H9 (cell line): ENCODE results near the gene PDZD2. TPM values are rescaled to one million over a fixed set of nuclear protein-coding genes. Genes with fewer than 3 reads are reported as not detected.

Source experiments
- DNase-seq: peaks from one replicate; pipeline ENCODE4 v3.0.0-alpha.2; 2017
- H2AFZ ChIP-seq: one replicate; pipeline ENCODE4 v1.6.1; 2013; ENCODE audit warnings: mild to moderate bottlenecking, low read length, control low read depth, moderate library complexity
- H2AK5ac ChIP-seq: 2 replicates; pipeline ENCODE4 v1.6.1; 2013; ENCODE audit warnings: low read length, control low read depth, mixed read lengths; ENCODE audit not compliant: insufficient read length
- H2BK120ac ChIP-seq: one replicate; pipeline ENCODE4 v1.6.1; 2013; ENCODE audit warnings: low read depth, mild to moderate bottlenecking, low read length, control low read depth, inconsistent platforms; ENCODE audit not compliant: poor library complexity, severe bottlenecking
- H2BK12ac ChIP-seq: 2 replicates; pipeline ENCODE4 v1.6.1; 2013; ENCODE audit warnings: low read length, control low read depth, mixed read lengths, low read depth; ENCODE audit not compliant: insufficient read length
- H2BK15ac ChIP-seq: 2 replicates; pipeline ENCODE4 v1.6.1; 2013; ENCODE audit warnings: low read depth, low read length, control low read depth
- H2BK20ac ChIP-seq: one replicate; pipeline ENCODE4 v1.6.1; 2013; ENCODE audit warnings: low read depth, mild to moderate bottlenecking, low read length, control low read depth, inconsistent platforms; ENCODE audit not compliant: poor library complexity, severe bottlenecking
- H2BK5ac ChIP-seq: 2 replicates; pipeline ENCODE4 v1.6.1; 2013; ENCODE audit warnings: low read length, control low read depth, mixed read lengths; ENCODE audit not compliant: insufficient read length
- H3K14ac ChIP-seq: 2 replicates; pipeline ENCODE4 v1.6.1; 2013; ENCODE audit warnings: low read length, control low read depth; ENCODE audit not compliant: insufficient read depth
- H3K18ac ChIP-seq: 2 replicates; pipeline ENCODE4 v1.6.1; 2013; ENCODE audit warnings: low read depth, mild to moderate bottlenecking, mixed read lengths, low read length, control low read depth; ENCODE audit not compliant: insufficient read length
- H3K23ac ChIP-seq: 2 replicates; pipeline ENCODE4 v1.6.1; 2013; ENCODE audit warnings: low read length, control low read depth, mixed read lengths, low read depth; ENCODE audit not compliant: insufficient read length
- H3K23me2 ChIP-seq: 2 replicates; pipeline ENCODE4 v1.6.1; 2013; ENCODE audit warnings: low read depth, mild to moderate bottlenecking, mixed read lengths, low read length, control low read depth; ENCODE audit not compliant: insufficient read length, poor library complexity, severe bottlenecking
- H3K27ac ChIP-seq: 2 replicates; pipeline ENCODE4 v1.5.1; 2013; ENCODE audit warnings: low read length, control low read depth, mixed read lengths, low read depth; ENCODE audit not compliant: insufficient read length
- H3K27me3 ChIP-seq: 2 replicates; pipeline ENCODE4 v1.6.1; 2013; ENCODE audit warnings: low read length, control low read depth, inconsistent platforms; ENCODE audit not compliant: insufficient read depth
- H3K4ac ChIP-seq: 2 replicates; pipeline ENCODE4 v1.6.1; 2013; ENCODE audit warnings: low read depth, mild to moderate bottlenecking, control low read depth, inconsistent platforms, low read length, moderate library complexity
- H3K4me1 ChIP-seq: 2 replicates; pipeline ENCODE4 v1.6.1; 2013; ENCODE audit warnings: low read length, control low read depth, inconsistent platforms; ENCODE audit not compliant: insufficient read depth
- H3K4me2 ChIP-seq: 2 replicates; pipeline ENCODE4 v1.6.1; 2013; ENCODE audit warnings: low read length, control low read depth, mixed read lengths; ENCODE audit not compliant: insufficient read length, insufficient read depth
- H3K56ac ChIP-seq: 2 replicates; pipeline ENCODE4 v1.6.1; 2013; ENCODE audit warnings: low read depth, mild to moderate bottlenecking, mixed read lengths, low read length, control low read depth; ENCODE audit not compliant: insufficient read length
- H3K79me1 ChIP-seq: 2 replicates; pipeline ENCODE4 v1.6.1; 2013; ENCODE audit warnings: low read depth, mild to moderate bottlenecking, moderate library complexity, low read length, control low read depth, inconsistent platforms; ENCODE audit not compliant: insufficient read depth, poor library complexity, severe bottlenecking
- H3K79me2 ChIP-seq: 2 replicates; pipeline ENCODE4 v1.6.1; 2013; ENCODE audit warnings: low read length, control low read depth, inconsistent platforms; ENCODE audit not compliant: insufficient read depth
- H3K9ac ChIP-seq: 2 replicates; pipeline ENCODE4 v1.6.1; 2013; ENCODE audit warnings: low read length, control low read depth, mixed read lengths; ENCODE audit not compliant: insufficient read length; ENCODE audit errors: extremely low read depth
- H3K9me3 ChIP-seq: one replicate; pipeline ENCODE4 v1.6.1; 2013; ENCODE audit warnings: low read depth, low read length, inconsistent platforms; ENCODE audit not compliant: control insufficient read depth
- H3T11ph ChIP-seq: one replicate; pipeline ENCODE4 v1.6.1; 2013; ENCODE audit warnings: mild to moderate bottlenecking, low read length, control low read depth, inconsistent platforms
- H4K20me1 ChIP-seq: one replicate; pipeline ENCODE4 v1.6.1; 2013; ENCODE audit not compliant: control insufficient read depth, insufficient read length, insufficient read depth
- H4K5ac ChIP-seq: 2 replicates; pipeline ENCODE4 v1.6.1; 2013; ENCODE audit warnings: low read depth, mild to moderate bottlenecking, mixed read lengths, low read length, control low read depth; ENCODE audit not compliant: insufficient read length
- H4K8ac ChIP-seq: replicated peaks from 2 replicates; pipeline ENCODE4 v1.6.1; 2013; ENCODE audit warnings: low read length, control low read depth, mixed read lengths, low read depth; ENCODE audit not compliant: insufficient read length
- H4K91ac ChIP-seq: 2 replicates; pipeline ENCODE4 v1.6.1; 2013; ENCODE audit warnings: low read depth, mild to moderate bottlenecking, moderate library complexity, mixed read lengths, low read length, control low read depth; ENCODE audit not compliant: insufficient read length
- H3K27ac Mint-ChIP-seq, 3 experiments: 2 replicates in 2 of 3; 3 replicates in 1 of 3; pipeline ENCODE4 v1.8.0; 2020 to 2021; ENCODE audit warnings: mixed read lengths in 3 of 3, mild to moderate bottlenecking in 1 of 3, moderate library complexity in 1 of 3
- H3K27me3 Mint-ChIP-seq: 2 replicates; pipeline ENCODE4 v1.8.0; 2021; ENCODE audit warnings: low read depth, mild to moderate bottlenecking, moderate library complexity, mixed read lengths
- H3K36me3 Mint-ChIP-seq, 3 experiments: 2 replicates in 2 of 3; 3 replicates in 1 of 3; pipeline ENCODE4 v1.8.0; 2020 to 2021; ENCODE audit warnings: low read depth in 3 of 3, mixed read lengths in 3 of 3; ENCODE audit not compliant: insufficient read depth in 1 of 3
- H3K4me1 Mint-ChIP-seq, 2 experiments: 2 replicates each; pipeline ENCODE4 v1.8.0; 2020; ENCODE audit warnings: mixed read lengths in 2 of 2
- H3K4me3 Mint-ChIP-seq, 2 experiments: 2 replicates in 1 of 2; 3 replicates in 1 of 2; pipeline ENCODE4 v1.8.0; 2020 to 2021; ENCODE audit warnings: mild to moderate bottlenecking in 2 of 2, mixed read lengths in 2 of 2, moderate library complexity in 1 of 2
- H3K9me3 Mint-ChIP-seq, 2 experiments: 2 replicates in 1 of 2; 3 replicates in 1 of 2; pipeline ENCODE4 v1.8.0; 2020; ENCODE audit warnings: mild to moderate bottlenecking in 2 of 2, mixed read lengths in 2 of 2, moderate library complexity in 1 of 2
- WGBS: extraction: QIAGEN DNeasy Blood & Tissue Kit; methylation state at CpG from one replicate; pipeline ENCODE4 v1.1.7; 2013; ENCODE audit warnings: missing lambda C conversion rate, low lambda C conversion rate, mixed read lengths; ENCODE audit not compliant: insufficient read length; ENCODE audit errors: extremely low coverage; 5-methylcytosine and 5-hydroxymethylcytosine counted together
- total RNA-seq: library from RNA; stranded (reverse); gene quantifications from 2 replicates; pipeline ENCODE4 v1.2.1, GENCODE V29; 2021
- TF ChIP-seq, protein P1 (sequence below): fragments of 200-600 bp; sonication (generic); conservative IDR thresholded peaks from 3 replicates; pipeline ENCODE4 v1.8.0; 2021; ENCODE audit warnings: antibody characterized with exemption, mild to moderate bottlenecking

Gene PDZD2
- total RNA-seq, 1 experiment from 2014 or later, result 9.9 TPM

DNA sequence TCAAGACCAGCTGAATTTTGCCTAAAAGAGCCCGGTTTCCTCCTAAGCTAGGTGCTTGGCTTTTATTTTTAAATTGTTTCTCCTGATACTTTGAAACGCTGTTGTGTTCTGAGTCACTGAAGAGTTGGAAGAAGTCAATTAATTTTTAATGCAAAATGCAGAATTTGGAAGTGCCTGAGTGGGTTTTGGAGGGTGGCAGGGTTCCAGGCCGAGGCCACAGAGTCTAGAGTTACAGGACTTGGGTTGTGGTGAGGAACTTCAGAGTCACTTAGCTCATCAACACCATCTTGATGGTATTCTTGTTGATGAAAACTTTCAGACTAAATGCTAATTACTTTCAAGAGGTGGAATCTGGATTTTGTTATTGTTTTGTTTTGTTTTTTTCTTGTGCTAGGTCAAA lies 130.6 kb downstream of the PDZD2 start:
- TF ChIP-seq, protein P1, sequence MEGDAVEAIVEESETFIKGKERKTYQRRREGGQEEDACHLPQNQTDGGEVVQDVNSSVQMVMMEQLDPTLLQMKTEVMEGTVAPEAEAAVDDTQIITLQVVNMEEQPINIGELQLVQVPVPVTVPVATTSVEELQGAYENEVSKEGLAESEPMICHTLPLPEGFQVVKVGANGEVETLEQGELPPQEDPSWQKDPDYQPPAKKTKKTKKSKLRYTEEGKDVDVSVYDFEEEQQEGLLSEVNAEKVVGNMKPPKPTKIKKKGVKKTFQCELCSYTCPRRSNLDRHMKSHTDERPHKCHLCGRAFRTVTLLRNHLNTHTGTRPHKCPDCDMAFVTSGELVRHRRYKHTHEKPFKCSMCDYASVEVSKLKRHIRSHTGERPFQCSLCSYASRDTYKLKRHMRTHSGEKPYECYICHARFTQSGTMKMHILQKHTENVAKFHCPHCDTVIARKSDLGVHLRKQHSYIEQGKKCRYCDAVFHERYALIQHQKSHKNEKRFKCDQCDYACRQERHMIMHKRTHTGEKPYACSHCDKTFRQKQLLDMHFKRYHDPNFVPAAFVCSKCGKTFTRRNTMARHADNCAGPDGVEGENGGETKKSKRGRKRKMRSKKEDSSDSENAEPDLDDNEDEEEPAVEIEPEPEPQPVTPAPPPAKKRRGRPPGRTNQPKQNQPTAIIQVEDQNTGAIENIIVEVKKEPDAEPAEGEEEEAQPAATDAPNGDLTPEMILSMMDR, result no peak
- Mint-ChIP-seq H3K4me3 (peak overlapping the region in 1 of 2 experiments; percentile 30; a peak in 1 of 5 replicates), H3K4me1 (peaks cover 27 to 29% of the 10 kb centered on the region in 2 experiments), H3K36me3 (peaks cover 0 to 9% (median 3%) of the 10 kb centered on the region in 3 experiments; a peak in 4 of 7 replicates), H3K27me3 (peaks cover under 1% of the 10 kb centered on the region; the same call in 1 of the 2 replicates), H3K9me3 (peaks cover under 1 to 4% of the 10 kb centered on the region in 2 experiments; a peak in 2 of 5 replicates), H3K27ac (peak overlapping the region in 1 of 3 experiments; percentile 20; a peak in 2 of 7 replicates)
- no peak overlapping the region for H3T11ph ChIP-seq
- H3K4me1 ChIP-seq, result peaks cover 5% of the 10 kb centered on the region; the same call in 1 of the 2 replicates
- no peaks in the 10 kb centered on the region for H3K23me2 ChIP-seq
- no peak for DNase-seq
- H3K14ac ChIP-seq, result no peak overlapping the region
- H3K4me2 ChIP-seq, result no peak overlapping the region
- H4K5ac ChIP-seq, result no peak overlapping the region
- H3K4ac ChIP-seq, result no peak overlapping the region
- H2BK20ac ChIP-seq, result no peak overlapping the region
- no peak overlapping the region for H2AK5ac ChIP-seq
- no peak overlapping the region for H3K9ac ChIP-seq
- no peaks in the 10 kb centered on the region for H3K79me1 ChIP-seq
- H4K91ac ChIP-seq, result no peak overlapping the region
- no peaks in the 10 kb centered on the region for H4K20me1 ChIP-seq
- H2BK15ac ChIP-seq, result no peak overlapping the region
- no peak overlapping the region for H2BK12ac ChIP-seq
- no CpG with 5 or more reads among the region's 3 CpGs for WGBS
- H3K18ac ChIP-seq, result no peak overlapping the region
- H3K27ac ChIP-seq, result no peak overlapping the region
- no peak overlapping the region for H3K23ac ChIP-seq
- no peak overlapping the region for H2BK120ac ChIP-seq
- H3K9me3 ChIP-seq, result no peaks in the 10 kb centered on the region
- no peak overlapping the region for H4K8ac ChIP-seq
- H3K79me2 ChIP-seq, result no peaks in the 10 kb centered on the region
- H3K56ac ChIP-seq, result no peak overlapping the region
- no peak overlapping the region for H2AFZ ChIP-seq
- H2BK5ac ChIP-seq, result no peak overlapping the region
- no peaks in the 10 kb centered on the region; the same call in 1 of the 2 replicates for H3K27me3 ChIP-seq
